Activated T-helper 9 cell treated with anti-CD3 and anti-CD28 coated beads, Interleukin-2, amount 50 U/mL, for 16 hours (primary cell): Measurements from ENCODE around the gene LYZL4.

Experiments
- DNase-seq: peaks from one replicate; pipeline ENCODE4 v3.0.0-alpha.2; 2020; ENCODE audit warnings: low read depth

LYZL4 gene, protein sequence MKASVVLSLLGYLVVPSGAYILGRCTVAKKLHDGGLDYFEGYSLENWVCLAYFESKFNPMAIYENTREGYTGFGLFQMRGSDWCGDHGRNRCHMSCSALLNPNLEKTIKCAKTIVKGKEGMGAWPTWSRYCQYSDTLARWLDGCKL

DNA sequence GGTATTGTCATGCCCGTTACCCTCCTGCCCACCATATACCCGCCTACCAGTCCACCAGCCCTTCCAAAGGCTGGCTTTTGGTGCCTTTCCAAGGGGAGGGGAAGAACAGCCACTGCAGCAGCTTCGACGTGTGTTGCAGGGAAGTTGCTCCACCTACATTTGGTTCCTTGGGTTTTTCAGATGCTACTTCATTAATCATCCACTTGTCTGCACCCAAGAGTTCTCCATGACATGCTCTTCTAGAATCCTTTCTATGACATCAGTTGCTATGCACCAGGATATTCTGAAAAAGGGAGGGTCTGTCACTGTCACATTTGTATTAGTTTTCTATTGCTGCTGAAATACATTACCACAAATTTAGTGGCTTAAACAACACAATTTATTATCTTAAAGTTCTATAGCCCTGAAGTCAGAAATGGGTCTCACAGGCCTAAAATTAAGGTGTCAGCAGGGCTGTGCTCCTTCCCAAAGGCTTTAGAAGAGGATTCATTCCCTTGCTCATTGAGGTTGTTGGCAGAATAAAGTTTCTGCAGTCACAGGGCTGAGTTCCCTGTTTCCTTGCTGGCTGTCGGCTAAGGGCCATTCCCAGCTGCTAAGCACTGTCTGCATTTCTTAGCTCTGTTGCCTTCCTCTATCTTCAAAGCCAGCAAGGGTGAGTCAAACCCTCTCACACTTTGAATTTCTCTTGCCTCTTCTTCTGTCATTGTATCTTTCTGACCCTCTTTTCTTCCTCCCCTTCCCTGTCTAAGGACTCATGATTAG lies at the start of gene LYZL4:
Gene LYZL4, minus strand, starts transcription at position 241 of the 762 bp plus-strand sequence. CDS start 3,359 bp downstream, outside the sequence.
- DNase-seq: no peak

DNA sequence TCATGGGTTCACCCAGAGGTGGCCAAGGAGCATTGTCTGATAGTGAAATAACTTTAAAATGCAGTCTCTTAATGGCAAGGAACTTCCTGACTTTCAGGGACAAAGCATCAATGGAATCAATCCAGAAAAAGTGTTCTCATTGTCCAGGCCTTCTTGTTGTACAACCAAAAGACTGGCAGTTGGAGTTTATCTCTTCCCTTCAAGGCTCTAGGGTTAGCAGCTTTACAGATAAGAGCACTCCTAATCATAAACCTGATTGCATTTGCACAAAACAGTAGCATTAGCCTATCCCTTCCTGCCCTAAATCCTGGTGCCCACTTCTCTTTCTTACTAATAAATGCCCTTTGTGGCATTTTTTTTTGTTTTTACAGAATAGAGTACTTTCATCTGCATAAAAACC lies 48.7 kb upstream of the LYZL4 start:
- DNase-seq: no peak

- no peak for DNase-seq
These were observed 45.8 kb upstream of the LYZL4 start for GRCh38 chr3:42456211-42456610.

DNA sequence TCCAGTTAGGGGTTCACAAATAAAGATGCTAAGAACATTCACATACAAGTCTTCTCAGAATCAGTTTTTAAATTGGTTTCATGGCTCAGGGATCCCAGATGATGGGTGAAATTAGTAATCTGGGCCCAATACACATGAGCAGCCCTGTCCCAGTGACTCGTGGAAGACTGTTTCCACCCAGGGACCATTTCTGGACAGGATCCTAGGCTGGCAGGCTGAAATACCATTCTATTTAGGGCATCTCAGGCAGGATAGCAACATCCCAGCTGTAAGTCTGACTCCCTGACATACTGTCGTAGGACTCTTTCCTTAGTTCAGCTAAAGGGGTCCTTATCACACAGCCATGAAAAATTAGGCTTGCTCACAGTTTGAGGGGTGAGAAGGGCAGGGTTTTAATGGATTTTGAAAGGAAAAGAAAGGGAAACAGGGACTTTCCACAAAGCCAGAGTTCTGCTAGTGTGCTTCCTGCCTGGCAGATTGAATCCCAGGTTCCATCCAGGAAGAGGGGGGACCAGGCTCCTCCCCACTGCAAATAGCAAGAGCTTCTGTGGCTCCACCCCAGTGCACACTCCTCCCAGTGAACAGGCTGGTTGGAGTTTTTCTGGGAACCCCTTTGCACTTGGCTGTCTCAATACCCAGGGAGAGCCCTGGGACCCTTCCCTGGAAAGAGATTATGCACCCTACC lies 41.3 kb upstream of the LYZL4 start:
- no peak for DNase-seq

- no peak for DNase-seq
These were observed 40.7 kb upstream of the LYZL4 start for GRCh38 chr3:42451116-42451515.

DNA sequence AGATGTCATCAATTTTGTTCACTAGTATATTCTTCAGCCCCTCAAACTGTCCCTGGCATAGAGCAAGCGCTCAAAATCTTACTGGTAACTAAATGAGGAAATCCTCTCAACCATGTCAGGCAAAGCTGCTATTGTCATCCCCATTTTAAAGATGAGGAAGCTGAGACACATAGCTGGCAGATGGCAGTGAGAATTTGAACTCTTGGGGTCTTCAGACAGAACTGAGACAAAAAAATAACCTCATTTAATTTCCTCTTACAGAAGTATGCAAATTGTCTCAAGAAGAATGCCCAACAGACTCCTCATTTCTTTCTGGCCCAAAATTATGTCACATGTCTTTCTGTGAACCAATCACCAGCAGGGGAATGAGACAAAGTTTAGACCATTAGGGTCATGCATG lies 40.2 kb upstream of the LYZL4 start:
- no peak for DNase-seq

- DNase-seq: no peak
These were observed 37.1 kb upstream of the LYZL4 start for GRCh38 chr3:42447481-42447880.

- DNase-seq: no peak
These were observed 36.0 kb upstream of the LYZL4 start for GRCh38 chr3:42446111-42447050.

- DNase-seq: peak; percentile 57
These were observed 33.5 kb upstream of the LYZL4 start for GRCh38 chr3:42443819-42444436.

- no peak for DNase-seq
These were observed 32.9 kb upstream of the LYZL4 start for GRCh38 chr3:42443292-42443691.

GRCh38 chr3:42442640-42443039 lies 32.2 kb upstream of the LYZL4 start:
- DNase-seq: no peak

- DNase-seq: no peak
These were observed 31.4 kb upstream of the LYZL4 start for GRCh38 chr3:42441791-42442190.

- DNase-seq: no peak
These were observed 30.5 kb upstream of the LYZL4 start for GRCh38 chr3:42440924-42441323.

DNA sequence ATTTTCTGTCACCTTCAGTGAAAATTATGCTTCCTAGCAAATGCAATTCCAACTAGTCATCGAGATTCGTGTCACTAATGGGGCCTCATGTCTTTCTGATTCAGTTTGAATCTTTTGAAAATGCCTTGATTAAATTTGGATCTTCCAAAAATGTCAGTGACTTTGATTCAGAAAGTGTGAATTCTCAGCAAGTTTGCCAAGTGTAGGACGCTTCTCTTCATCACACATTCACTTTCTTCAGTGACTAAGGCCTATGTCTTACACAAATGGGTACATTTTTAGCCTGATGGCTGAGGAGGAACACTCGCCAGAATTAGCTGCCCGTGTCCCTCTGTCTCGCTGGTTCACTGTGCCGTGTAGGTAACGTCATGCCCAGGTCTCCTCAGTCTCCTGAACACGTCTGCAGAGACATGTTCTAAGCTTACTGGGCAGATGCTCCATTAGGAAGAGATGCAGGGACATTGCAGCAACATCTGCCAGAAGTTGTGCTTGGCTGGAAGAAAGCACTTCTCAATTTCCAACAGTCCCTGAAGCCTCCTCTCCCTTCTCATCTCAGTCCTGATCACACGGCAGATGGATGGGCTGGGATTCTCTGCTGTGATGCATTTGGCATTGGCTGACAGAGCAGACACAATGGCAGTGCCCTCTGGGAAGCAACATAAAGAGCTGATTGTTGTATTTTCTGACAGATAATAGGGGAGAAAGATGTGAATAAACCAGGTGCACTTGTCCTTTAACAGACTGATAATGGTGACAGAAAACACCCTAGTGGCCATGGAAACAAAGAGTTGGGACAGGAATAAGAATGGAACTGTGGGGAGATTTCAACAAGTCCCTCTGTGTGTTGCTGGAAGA lies 29.1 kb upstream of the LYZL4 start:
- DNase-seq: no peak

DNA sequence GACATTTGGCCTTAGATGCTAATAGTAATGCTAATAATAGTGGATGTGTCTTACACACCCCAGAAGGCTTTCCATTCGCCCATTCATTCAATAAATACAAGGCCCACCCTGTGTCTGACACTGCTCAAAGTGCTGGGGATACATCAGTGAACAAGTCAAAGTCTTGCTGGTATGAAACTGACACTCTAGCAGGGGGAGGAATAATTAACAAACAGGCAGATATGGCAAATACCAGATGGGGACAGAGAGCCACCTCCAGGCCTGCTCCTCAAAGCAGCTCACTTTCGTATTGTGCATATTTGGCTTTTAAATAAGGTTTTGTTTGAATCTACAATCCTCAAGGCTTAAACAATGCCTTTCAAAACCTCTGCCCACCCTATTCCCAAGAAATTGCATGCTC lies 28.3 kb upstream of the LYZL4 start:
- DNase-seq: no peak

DNA sequence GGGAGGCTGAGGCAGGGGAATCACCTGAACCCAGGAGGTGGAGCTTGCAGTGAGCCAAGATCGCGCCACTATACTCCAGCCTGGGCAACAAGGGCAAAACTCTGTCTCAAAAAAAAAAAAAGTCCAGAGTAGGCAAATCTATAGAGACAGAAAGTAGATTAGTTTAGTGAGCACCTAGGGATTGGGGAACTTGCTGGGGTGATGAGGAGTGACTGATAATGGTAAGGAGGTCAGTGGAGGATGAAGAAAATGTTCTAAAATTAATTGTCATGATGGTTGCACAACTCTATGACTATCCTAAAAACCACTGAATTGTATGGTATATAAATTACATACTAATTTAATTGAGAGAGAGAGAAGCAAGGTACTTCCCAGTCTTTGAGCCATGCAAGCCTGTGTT lies 27.8 kb upstream of the LYZL4 start:
- no peak for DNase-seq

DNA sequence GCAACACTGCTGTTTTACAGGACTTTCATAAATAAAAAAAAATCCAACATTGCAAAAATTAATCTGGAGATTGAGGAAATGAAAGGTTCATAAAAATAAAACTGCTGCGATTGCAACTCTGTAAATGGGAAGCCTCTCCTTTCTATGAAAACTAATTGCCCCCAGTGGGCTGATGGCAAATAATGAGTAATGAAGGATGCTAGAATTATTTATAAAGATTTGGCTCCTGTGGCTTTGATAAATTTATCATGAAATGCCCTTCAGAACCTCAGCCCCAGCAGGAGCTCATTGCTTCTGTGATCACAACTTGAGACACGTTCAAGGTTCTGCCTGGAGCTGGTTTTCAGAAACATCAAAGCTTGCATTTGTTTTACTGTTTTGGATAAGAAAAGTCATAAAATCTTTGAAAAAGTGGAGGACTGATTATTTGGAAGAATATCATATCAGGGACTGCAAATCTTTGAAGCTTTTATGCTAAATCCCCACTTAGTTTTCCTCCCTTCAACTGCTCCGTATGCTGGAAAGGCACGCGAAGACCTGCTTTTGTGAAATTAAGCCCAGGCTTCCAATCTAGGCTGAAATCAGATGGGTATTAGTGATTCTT lies 24.5 kb upstream of the LYZL4 start:
- DNase-seq: no peak

DNA sequence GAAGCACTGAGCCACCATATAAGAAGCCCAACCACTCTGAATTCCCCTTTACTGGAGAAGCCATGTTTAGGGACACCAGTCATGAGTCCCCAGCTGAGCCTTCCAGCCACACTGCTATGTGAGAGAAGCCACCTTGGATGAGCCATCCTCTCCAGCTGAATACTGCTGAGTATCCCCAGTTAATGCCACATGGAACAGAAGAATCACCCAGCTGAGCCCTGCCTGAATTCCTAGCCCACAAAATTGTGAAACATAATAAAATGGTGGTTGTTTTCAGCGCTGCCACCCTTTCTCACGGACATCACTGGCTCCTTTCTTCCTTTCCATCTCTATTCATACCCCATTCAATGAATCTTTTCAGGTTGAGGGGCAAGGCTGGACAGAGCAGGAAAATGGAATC lies 22.1 kb upstream of the LYZL4 start:
- DNase-seq: no peak

- no peak for DNase-seq
These were observed 20.5 kb upstream of the LYZL4 start for GRCh38 chr3:42430781-42431532.

DNA sequence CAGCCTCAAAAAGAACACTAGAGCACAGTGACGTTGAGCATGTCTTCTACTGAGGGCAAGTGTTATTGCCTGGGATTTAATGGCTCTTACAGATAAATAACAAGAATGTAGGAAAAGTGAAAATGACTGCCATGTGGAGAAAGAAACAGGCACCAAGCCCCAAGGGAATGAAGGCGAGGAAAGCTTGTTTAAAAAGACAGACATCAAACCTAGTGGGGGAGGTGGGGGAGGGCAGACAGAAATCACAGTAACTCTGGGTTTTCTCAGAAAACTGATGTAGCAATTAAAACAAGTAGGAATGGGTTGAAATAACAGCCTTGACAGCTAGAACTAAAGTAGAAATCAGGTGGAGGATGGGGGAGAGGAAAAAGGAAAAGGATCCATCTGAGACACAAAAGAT lies 18.4 kb upstream of the LYZL4 start:
- no peak for DNase-seq
